Measurements from ENCODE around the gene PTPN3.
"Not testable (repeated sequence)": the region's sequence is repeated elsewhere in the genome, so short reads cannot be mapped to it uniquely, and the experiment has no call there.

PTPN3 gene, protein sequence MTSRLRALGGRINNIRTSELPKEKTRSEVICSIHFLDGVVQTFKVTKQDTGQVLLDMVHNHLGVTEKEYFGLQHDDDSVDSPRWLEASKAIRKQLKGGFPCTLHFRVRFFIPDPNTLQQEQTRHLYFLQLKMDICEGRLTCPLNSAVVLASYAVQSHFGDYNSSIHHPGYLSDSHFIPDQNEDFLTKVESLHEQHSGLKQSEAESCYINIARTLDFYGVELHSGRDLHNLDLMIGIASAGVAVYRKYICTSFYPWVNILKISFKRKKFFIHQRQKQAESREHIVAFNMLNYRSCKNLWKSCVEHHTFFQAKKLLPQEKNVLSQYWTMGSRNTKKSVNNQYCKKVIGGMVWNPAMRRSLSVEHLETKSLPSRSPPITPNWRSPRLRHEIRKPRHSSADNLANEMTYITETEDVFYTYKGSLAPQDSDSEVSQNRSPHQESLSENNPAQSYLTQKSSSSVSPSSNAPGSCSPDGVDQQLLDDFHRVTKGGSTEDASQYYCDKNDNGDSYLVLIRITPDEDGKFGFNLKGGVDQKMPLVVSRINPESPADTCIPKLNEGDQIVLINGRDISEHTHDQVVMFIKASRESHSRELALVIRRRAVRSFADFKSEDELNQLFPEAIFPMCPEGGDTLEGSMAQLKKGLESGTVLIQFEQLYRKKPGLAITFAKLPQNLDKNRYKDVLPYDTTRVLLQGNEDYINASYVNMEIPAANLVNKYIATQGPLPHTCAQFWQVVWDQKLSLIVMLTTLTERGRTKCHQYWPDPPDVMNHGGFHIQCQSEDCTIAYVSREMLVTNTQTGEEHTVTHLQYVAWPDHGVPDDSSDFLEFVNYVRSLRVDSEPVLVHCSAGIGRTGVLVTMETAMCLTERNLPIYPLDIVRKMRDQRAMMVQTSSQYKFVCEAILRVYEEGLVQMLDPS

DNA sequence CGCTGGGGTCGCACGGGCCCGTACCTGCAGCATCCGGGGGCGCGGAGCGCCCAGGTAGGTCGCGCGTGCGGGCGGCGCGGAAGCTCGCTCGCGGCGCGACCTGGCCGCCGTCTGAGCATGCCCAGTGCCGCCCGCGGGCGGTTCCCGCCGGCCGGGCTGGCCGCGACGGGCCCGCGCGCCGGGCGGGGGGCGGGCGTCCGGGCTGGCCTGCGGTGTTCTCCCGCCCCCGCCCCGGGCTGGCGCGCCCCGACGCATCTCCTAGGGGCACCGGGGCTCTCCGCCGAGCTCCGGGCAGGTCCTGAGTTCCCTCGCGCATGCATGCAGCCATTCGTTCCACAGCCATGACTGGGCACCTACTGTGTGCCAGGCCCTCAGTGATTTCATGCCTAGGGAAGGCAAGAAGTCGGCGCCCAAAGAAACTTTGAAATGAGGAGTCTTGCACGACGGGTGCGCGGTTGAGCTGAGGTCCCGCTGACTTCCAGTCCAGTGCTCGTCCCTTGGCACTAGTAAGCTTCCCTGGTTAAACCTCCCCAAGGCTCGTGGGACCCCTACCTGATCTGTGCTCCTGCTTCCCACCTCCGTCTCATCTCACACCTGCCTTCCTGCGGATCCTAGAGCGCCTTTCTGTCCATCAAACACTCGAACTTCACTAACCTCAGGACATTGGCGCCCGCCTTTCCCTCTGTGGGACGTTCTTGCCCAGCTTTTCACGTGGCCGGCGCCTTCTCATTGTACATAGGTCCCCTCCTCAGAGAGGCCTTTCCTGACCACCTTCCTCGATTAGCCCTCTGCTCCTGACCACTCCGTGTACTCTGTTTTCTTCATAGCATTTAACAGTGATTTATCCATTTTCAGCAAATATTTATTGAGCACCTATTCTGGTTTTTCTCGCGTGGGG is at the start of gene PTPN3:
PTPN3 (minus strand) TSS at position 113 of the 898 bp plus-strand sequence. CDS start 34,873 bp downstream, outside the sequence.
- no peak for DNase-seq (ENCODE audit: low spot score)

DNA sequence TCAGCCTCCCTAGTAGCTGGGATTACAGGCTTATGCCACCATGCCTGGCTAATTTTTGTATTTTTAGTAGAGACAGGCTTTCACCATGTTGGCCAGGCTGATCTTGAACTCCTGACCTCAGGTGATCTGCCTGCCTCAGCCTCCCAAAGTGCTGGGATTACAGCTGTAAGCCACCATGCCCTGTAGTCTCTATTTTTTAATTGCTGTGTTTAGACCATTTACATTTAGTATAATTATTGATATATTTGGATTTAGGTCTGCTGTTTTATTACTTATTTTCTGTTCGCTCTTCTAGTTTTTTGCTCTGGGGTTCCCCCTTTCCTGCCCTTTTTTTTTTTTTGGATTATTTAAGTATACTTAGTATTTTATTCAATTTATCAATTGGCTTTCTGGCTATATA is 46.8 kb upstream of the PTPN3 start:
- DNase-seq (ENCODE audit: low spot score) = not testable (repeated sequence)

DNA sequence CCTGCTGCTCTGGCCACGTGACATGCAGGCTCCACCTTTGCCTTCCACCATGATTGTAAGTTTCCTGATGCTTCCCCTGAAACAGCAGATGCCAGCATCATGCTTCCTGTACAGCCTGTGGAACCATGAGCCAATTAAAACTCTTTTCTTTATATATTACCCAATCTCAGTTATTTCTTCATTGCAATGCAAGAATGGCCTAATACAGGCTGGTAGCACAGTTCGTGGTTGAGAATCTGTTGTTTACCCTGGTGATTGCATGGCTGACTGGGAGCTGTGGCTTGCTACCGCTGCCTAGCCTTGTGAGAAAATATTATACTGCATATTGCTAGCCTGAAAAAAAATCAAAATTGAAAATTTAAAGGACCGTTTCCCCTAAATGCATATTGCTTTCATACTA is 44.8 kb upstream of the PTPN3 start:
- no peak for DNase-seq (ENCODE audit: low spot score)

DNA sequence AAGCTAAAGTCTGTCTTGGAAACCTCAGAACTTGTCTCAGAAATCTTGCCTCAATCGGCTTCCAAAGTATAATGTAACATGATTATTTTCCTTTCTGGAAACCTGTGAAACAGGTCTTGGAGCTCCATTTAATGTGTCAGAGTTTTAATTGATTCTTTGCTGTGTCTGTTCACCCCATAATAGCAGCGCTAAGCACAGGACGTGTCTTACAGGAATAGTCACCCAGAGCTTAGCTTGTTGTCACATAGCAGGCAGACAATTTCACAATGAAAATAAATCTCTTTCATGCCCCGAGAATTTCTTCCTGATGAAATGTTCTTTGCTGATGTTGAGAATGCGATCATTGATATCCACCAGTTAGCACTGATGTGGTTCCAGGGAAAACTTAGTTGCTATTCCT is 40.2 kb upstream of the PTPN3 start:
- no peak for DNase-seq (ENCODE audit: low spot score)

DNA sequence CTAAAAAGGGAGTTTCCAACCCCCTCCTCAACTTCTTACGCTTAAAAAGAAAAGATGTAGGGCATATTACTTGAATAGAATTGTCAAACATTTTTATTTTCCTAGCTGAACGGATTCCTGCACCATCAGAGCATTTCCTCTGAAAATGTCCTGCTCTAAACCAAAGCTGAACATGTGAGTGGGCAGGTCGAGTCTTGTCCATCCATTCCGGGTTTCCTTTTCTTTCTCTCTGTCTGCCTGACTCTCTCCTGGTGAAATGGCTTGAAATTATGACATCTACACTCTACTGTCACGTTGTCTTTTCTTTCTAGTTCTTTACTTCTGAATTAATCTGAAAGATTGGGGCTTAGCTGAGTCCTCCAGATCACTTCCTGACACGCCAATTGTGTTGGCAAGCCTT is 39.2 kb upstream of the PTPN3 start:
- DNase-seq (ENCODE audit: low spot score) = no peak

DNA sequence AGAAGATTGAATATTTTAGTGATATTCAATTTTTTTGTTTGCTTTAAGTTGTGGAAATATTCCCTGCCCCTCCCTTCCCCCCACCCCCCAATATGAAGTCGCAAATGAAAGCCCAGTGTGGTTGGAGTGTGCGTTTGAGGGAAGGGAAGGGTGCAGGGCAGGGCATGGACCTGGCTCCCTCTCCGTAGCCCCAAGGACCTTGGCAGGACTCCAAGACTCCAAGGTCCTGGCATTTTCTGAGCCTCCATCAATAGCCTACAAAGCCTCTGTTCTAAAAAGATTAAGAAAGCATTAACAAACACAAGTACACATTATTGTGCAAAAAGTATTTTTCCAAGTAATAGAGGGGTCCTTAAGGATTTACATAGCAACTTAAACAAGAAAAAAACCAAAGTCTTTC is 38.8 kb upstream of the PTPN3 start:
- no peak for DNase-seq (ENCODE audit: low spot score)

DNA sequence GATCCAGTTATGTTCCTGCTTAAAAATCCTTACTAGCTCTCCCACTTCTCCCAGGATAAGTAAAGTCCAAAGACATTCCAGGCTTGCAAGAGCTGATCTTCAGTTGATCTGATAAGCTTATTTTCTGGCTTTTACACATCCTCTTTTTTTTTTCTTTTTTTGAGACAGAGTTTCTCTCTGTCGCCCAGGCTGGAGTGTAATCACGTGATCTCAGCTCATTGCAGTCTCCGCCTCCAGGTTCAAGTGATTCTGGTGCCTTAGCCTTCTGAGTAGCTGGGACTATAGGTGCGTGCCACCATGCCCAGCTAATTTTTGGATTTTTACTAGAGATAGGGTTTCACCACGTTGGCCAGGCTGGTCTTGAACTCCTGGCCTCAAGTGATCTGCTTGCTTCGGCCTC is 37.3 kb upstream of the PTPN3 start:
- DNase-seq (ENCODE audit: low spot score) = no peak

DNA sequence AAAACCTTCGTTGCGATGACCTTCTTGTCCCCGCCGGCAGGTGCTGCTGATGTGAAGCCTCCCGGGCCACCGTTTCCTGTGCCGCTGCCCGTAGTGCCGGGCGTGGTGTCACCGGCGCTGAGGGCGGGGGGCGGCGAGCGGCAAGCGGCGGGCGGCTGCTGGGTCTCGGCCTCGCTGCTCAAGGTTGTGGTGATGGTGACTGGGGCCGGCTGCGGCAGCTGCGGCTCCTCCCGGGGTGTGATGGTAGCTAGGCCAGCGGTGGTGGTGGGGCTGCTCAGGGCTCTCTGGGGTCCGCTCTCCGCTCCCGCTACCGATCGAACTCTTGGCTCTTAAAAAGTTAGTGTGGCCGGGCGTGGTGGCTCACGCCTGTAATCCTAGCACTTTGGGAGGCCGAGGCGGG is 36.0 kb upstream of the PTPN3 start:
- no peak for DNase-seq (ENCODE audit: low spot score)

DNA sequence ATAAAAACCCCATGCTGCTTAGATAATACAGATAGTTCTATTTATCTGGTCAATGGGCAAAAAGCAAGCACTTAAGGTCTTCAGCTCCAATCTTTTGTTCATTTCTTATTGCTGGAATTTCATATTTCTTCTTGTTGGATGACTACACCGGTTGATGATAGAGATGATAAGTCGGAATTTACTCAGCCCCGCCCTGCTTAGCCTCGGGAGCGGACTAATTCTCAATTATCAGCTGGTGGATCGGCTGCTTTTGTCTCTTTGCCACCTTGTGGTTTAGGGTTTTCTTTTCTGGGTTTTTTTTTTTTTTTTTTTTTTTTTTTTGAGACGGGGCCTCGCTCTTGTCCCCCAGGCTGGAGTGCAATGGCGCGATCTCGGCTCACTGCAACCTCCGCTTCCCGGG is 34.5 kb upstream of the PTPN3 start:
- DNase-seq (ENCODE audit: low spot score) = not testable (repeated sequence)

DNA sequence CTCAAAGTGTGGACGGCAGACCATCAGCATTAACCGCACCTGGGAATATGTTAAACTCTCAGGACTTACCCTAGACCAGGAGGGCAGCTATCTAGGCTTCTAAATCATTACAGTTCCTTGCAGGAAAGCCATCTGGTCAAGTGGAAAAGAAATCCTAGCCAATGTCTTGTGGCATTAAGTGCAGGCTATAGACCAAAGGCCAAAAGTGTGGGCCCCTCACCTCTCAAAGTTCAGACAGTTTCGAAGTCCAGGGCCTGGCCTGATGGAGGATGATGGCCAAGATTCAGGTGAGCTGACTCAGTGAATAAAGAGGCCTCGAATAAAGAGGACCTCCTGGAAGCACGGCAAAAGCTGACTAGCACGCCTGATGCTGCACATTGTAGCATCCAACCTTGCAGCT is 24.0 kb upstream of the PTPN3 start:
- DNase-seq (ENCODE audit: low spot score) = no peak

DNA sequence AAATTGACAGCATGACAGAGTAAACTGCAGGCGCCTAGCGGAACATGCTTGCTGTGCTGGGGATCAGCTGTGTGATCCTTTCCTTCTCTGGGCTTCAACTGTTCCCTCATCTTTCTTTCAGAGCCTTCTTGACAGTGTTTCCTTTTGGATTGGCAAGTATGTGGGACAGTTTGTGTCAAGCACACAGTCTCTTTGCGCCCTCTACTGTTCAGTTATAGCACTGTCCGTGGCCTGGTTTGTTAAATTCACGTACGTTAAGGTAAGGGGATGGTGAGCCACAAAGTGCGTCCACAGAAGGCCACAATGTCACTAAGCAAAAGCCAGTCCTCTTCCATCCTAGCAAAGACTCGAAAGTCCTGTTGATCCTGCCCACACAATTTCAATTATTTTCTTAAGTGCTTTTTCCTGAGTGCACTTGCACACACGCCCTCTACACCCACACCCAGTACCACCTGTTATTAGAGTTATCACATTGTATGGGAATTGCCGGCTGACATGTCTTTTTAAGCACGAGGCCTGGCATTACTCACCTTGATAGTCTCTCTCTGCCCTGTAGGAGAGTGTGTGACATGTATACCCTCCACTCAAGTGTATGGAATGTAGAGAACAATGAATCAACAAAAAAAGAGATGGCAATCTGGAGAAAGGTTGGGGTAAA is 22.5 kb upstream of the PTPN3 start:
- DNase-seq (ENCODE audit: low spot score) = peak; percentile 69

DNA sequence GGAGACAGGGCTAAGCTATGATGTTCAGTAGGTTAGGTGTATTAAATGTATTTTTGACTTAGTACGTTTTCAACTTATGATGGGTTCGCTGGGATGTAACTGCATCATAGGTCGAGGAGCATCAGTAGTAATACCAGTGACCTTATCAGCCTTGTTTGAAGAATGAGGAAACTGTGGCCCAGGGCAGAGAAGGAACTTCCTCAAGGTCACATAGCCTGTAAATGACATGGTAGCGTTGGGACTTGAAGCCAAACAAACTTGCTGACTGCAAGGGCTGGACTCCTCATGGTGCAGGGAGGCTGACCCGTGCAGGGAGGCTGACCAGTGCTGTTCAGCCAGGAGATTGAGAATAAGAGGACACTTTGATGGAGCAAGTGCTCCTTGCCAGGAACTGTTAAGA is 21.3 kb upstream of the PTPN3 start:
- DNase-seq (ENCODE audit: low spot score) = no peak

DNA sequence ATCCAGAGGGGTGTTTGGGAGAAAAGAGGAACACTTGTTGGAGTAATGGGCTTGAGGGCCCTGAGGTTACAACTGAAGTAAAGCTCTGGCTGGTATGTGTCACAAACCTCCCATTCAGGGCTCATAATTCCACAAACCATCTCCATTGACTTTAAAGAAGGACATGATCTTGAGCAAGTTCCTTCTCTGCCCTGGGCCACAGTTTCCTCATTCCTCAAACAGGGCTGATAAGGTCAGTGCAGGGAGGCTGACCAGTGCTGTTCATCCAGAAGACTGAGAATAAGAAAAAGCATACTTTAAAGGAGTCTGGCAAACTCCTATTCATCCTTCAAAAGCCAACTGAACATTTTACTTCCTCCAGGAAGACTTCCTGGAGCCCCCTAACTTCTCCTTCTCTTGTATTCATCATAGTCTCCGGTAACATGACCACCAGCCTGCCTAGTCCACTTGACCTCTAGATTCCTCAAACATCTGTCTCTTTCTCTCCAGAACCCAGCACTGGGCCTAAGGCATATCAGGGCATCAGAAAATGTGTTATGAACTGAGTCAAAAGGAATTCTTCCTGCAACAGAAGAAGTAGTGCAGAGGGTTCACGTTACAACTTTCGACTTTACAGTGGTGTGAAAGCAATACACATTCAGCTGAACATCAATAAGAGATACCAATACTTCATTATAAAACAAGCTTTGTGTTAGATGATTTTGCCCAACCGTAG is 20.7 kb upstream of the PTPN3 start:
- no peak for DNase-seq (ENCODE audit: low spot score)

DNA sequence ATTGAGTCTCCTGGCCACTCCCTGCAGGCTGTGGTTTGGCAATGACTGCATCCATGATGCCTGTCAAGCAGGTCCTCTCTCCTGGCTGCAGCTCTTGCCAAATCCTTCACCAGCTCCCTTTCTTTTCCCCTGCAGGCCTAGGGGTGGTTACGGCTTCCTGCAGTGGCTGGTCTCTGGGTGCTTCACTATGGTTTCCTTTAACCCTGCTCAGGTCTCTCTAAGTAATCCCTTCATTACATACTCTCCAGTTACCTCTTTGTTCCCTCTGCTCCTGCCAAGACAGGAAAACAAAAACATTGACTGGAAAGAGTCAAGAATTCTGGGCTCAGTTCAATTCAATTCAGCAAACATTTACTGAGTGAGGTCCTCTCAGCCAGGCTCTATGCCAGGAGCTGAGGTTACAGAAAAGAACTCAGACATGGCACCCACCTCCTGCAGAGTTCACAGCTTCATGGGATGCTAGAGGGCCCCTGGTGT is 19.8 kb upstream of the PTPN3 start:
- DNase-seq (ENCODE audit: low spot score) = no peak

DNA sequence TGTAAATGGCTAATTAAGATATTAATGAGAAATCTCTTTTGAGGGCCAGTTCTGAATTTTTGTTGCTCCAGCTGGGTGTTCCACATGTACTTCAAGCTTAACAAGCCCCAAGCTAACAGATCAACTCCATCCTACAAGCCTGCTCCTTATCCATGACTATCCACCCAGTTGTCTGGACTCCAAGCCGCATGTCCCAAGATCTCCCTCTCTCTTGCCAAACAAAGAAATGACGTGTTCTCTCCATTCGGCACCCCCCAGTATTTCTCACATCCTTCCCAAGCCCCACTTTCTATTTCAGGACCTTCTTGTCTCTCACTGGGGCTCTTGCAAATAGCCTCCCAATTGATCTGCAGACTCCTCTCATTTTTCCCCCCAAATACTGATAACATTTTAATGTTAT is 15.8 kb upstream of the PTPN3 start:
- DNase-seq (ENCODE audit: low spot score) = no peak

DNA sequence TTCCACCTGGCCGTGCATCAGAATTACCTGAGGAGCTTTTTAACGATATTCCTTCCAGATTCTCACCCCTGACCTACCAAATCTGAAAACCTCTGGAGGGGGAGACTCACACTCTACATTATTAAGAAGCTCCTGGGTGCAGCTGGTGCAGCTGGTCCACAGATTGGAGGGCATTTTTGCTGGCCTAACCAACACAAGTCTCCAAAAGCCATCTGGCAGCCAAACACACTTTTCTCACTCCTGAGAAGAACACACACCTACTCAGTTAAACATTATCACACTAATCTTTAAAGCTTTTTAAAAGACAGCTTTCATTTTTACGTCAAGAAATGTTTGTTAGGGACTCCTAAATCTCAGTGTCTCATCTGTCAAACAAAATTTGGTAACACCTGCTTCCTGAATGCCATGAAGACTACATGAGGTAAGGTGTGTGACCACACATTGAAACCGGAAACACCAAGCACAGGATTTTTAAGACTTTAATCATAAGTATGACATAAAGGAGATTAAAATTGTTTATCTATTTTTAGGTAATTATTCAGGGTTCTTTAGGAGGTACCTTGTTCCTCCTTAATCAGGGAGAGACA is 14.2 kb upstream of the PTPN3 start:
- no peak for DNase-seq (ENCODE audit: low spot score)

DNA sequence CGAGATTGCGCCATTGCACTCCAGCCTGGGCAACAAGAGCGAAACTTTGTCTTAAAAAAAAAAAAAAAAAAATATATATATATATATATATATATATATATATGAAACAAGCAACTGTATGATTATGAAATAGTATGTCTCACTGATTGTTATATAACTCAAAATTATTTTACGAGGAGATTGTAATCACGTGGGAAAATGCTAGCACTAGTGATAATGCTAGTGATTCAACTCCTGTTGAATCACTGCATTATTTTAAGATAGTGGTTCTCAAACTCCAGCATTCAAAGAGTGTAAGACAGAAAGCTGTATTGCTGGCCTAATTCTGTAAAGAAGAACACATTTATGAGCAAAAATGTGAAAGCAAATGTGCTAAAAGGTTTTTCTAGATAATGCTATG is 12.4 kb upstream of the PTPN3 start:
- DNase-seq (ENCODE audit: low spot score) = no peak

DNA sequence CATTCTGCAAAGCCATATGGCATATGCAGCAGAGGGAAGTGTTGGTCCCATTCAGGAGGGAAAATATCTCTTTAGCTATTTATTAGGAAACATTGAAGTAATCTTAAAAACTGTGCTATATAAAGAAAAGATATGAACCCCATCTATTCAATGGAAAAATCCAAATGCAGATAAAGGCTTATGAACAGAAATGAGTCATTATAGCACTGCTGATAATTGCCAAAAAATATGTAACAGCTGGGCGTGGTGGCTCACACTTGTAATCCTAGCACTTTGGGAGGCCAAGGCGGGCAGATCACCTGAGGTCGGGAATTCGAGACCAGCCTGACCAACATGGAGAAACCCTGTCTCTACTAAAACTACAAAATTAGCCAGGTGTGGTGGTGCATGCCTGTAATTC is 11.9 kb upstream of the PTPN3 start:
- DNase-seq (ENCODE audit: low spot score) = not testable (repeated sequence)

DNA sequence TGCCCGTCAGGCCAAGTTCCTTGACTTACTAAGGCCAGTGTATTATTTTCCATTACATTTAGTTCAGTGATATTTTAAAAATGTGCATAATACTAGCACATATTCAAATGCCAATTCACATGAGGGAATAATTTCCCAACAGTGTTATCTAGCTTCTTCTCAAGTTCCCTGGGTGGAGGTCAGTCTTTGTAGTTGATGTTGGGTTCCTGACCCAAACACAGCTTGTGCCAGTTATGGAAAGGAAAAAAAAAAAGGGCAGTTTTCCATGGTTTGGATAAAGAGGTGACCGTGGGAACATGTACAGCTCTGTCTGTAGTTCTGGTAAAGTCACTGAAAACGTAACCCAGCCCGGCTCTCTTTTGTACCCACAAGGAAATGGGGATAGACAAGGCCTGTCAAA is 11.5 kb upstream of the PTPN3 start:
- no peak for DNase-seq (ENCODE audit: low spot score)

DNA sequence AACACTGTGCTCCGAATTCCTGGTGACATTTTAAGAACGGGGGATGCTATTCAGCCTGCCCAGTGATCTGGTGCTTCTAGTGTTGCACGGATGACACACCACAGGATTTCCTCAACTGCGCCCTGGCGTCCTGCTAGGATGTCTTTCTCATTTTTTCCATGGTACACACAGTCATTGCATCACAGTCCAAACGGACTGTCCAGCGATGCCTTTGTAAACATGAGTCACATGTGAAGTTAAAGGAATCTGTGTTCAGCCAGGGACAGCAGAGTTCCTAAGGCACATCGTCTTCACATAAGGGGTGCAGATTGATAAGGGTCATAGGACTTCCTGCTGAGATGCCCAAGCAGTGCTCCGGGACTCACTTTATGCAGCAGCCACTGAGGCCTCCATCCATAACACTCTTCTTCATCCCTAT is 9.3 kb upstream of the PTPN3 start:
- no peak for DNase-seq (ENCODE audit: low spot score)
